ENCODE measurements around the gene ACMSD.
A peak's percentile ranks its signal among the peaks of the same experiment; 100 is the strongest.
"Not testable (repeated sequence)": the region's sequence is repeated elsewhere in the genome, so short reads cannot be mapped to it uniquely, and the experiment has no call there.

Gene ACMSD

DNA sequence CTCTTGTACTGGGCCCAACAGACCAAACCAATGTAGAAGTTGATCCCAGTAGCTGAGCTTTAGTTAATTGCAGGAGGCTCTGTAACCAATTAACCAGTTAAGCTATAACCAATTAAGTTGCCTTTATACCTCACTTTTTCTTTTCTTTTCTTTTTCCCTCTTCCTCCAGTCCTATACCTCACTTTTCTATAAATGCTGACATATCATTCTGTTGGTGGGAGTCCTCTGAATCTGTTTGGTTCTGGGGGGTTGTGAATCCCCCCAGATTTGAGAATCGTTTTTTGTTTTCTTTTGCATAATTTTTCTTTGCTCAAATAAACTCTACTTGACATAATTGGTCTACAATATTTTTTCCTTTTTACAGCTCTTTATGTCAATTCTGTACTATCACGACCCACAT, 38.1 kb upstream of the ACMSD start:
- no peak for DNase-seq (ENCODE audit: low read depth)
- no peak overlapping the region for H3K4me3 ChIP-seq (replicated peaks; ENCODE audit: low read depth, low read length)
- no peak for TF ChIP-seq CTCF (IDR thresholded peaks at IDR 0.05; ENCODE audit: low read length, missing control alignments)

GRCh38 chr2:134803609-134804405, 34.6 kb upstream of the ACMSD start:
- not testable (repeated sequence) for H3K4me3 ChIP-seq (replicated peaks; ENCODE audit: low read depth, low read length); DNase-seq (ENCODE audit: low read depth)

DNA sequence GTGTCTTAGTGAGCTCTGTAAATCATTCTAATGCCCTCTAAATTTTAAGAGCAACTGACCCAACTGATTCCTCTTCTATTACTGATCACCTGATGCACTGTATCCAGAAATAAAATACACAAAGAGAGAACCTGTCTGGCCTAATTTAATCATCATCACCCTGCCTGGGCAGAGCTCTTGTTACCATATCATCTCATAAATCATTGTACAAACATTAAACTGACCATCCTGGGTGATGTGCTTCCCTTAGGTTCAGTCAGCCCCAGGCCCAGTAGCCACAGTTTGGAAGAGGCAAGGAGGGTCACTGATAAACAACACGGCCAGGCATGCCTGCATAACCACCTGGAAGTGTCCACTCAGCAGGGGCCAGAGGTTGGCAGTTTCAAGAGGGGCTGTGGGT, 22.7 kb upstream of the ACMSD start:
- no peak for DNase-seq (ENCODE audit: low read depth)
- no peak for TF ChIP-seq CTCF (IDR thresholded peaks at IDR 0.05; ENCODE audit: low read length, missing control alignments)
- H3K4me3 ChIP-seq (replicated peaks; ENCODE audit: low read depth, low read length): no peak overlapping the region

DNA sequence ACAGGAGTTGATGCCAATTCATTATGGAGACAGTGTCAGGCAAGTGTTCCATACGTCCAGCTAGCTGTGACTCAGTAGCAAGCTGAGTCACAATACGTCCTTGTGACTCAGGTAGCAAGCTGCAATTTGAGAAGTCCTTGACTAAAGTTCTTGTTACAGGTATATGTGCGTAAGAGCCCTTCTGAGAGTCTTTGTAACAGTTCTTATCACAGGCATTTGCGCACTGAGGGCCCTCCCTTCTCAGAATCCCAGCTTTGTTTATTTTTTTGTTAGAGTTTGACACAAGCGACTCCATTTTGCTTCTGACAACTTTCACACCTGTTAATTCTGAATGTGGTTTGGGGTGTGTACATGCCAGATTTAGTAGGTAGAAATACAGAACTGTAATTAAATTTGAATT, 20.1 kb upstream of the ACMSD start:
- H3K4me3 ChIP-seq (replicated peaks; ENCODE audit: low read depth, low read length): no peak overlapping the region
- DNase-seq (ENCODE audit: low read depth): no peak
- TF ChIP-seq CTCF (IDR thresholded peaks at IDR 0.05; ENCODE audit: low read length, missing control alignments): no peak

DNA sequence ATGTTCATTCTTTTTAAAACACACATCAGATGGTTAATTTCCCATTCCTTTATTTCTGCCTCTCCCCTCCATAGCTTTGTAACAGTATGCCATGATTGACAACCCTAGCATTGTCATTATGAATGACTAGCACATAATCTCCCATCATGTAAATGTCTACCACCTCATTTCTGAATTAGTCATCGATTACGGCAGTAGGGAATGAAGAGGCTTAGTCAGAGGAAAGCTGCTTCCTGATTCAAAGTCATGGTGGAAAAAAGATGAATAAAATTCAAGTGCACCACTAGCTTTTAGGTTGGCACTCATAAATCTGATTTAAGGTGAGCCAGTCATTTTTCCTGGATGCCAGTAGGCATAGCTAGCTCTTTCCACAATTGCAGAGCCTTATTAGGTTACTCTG, 19.1 kb upstream of the ACMSD start:
- TF ChIP-seq CTCF (IDR thresholded peaks at IDR 0.05; ENCODE audit: low read length, missing control alignments): no peak
- peak; percentile 31 for DNase-seq (ENCODE audit: low read depth)
- H3K4me3 ChIP-seq (replicated peaks; ENCODE audit: low read depth, low read length): no peak overlapping the region

GRCh38 chr2:134823431-134823830, 15.0 kb upstream of the ACMSD start:
- H3K4me3 ChIP-seq (replicated peaks; ENCODE audit: low read depth, low read length): no peak overlapping the region
- no peak for DNase-seq (ENCODE audit: low read depth)
- TF ChIP-seq CTCF (IDR thresholded peaks at IDR 0.05; ENCODE audit: low read length, missing control alignments): no peak

DNA sequence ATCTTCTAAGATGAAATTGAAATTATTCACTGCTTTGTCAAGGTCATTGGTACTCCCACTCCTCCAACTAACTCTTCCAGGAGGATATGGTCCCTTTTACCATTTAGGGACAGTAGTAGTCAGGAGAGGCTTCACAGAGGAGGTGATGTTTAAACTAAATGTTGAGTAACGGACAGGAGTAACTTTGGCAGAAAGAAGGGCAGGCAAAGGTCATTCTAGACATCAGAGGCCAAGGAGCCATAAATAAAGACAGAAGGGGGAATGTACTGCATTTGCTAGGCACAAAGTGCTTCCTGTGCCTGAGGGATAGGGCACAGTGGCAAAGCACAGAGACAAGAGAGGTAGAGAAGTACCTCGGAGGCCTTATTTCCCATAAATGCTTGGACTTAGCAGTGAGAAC, 14.6 kb upstream of the ACMSD start:
- no peak for TF ChIP-seq CTCF (IDR thresholded peaks at IDR 0.05; ENCODE audit: low read length, missing control alignments)
- H3K4me3 ChIP-seq (replicated peaks; ENCODE audit: low read depth, low read length): no peak overlapping the region
- no peak for DNase-seq (ENCODE audit: low read depth)

DNA sequence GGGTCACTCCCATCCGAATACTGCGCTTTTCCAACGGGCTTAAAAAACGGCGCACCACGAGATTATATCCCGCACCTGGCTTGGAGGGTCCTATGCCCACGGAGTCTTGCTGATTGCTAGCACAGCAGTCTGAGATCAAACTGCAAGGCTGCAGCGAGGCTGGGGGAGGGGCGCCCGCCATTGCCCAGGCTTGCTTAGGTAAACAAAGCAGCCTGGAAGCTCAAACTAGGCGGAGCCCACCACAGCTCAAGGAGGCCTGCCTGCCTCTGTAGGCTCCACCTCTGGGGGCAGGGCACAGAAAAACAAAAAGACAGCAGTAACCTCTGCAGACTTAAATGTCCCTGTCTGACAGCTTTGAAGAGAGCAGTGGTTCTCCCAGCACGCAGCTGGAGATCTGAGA, 12.7 kb upstream of the ACMSD start:
- H3K4me3 ChIP-seq (replicated peaks; ENCODE audit: low read depth, low read length); DNase-seq (ENCODE audit: low read depth): not testable (repeated sequence)

All from fibroblast of pulmonary artery (primary cell).